Measurements from ENCODE around the gene ENOX1. TPM values are rescaled to one million over a fixed set of nuclear protein-coding genes. Genes with fewer than 3 reads are reported as not detected.

Gene ENOX1
- total RNA-seq, 1 experiment from 2014 or later = 0.26 TPM

- DNase-seq (ENCODE audit: low spot score) = no peak
- TF ChIP-seq ETV6 (CRISPR knock-in tag; IDR thresholded peaks at IDR 0.05) (no peak), ZNF121 (CRISPR knock-in tag; IDR thresholded peaks at IDR 0.05) (no peak), GTF2I (CRISPR knock-in tag; conservative IDR thresholded peaks at IDR 0.05) (no peak), FOXP4 (CRISPR knock-in tag; IDR thresholded peaks at IDR 0.05) (no peak), KAT7 (CRISPR knock-in tag; IDR thresholded peaks at IDR 0.05; ENCODE audit: borderline replicate concordance) (no peak), MYBL2 (CRISPR knock-in tag; IDR thresholded peaks at IDR 0.05) (no peak), ZNF317 (CRISPR knock-in tag; IDR thresholded peaks at IDR 0.05; ENCODE audit: borderline replicate concordance, low read depth) (no peak), MXD4 (CRISPR knock-in tag; IDR thresholded peaks at IDR 0.05; ENCODE audit: borderline replicate concordance) (no peak), FOXK1 (CRISPR knock-in tag; IDR thresholded peaks at IDR 0.05) (no peak), E2F1 (CRISPR knock-in tag; IDR thresholded peaks at IDR 0.05) (no peak), ZNF512 (CRISPR knock-in tag; IDR thresholded peaks at IDR 0.05; ENCODE audit: borderline replicate concordance) (no peak)
- no peaks in the 10 kb centered on the region for H3K27me3 Mint-ChIP-seq (ENCODE audit: low read depth)
- ChIA-PET CTCF (no interaction called here), POLR2A (no interaction called here)
- no peak overlapping the region for H3K27ac Mint-ChIP-seq
- no peaks in the 10 kb centered on the region for H3K36me3 Mint-ChIP-seq
- H3K9me3 Mint-ChIP-seq = no peaks in the 10 kb centered on the region
- ATAC-seq = no peak
- H3K4me1 Mint-ChIP-seq = peaks cover 22% of the 10 kb centered on the region
- H3K4me3 Mint-ChIP-seq = no peak overlapping the region
Observed at GRCh38 chr13:43295321-43295720, 491.5 kb downstream of the ENOX1 start.

- POLR2A ChIA-PET = no interaction called here
- H3K9me3 Mint-ChIP-seq = no peaks in the 10 kb centered on the region
- H3K36me3 Mint-ChIP-seq = no peaks in the 10 kb centered on the region
- no peaks in the 10 kb centered on the region for H3K27me3 Mint-ChIP-seq (ENCODE audit: low read depth)
- peaks cover 18% of the 10 kb centered on the region for H3K4me1 Mint-ChIP-seq
- H3K27ac Mint-ChIP-seq = no peak overlapping the region
- H3K4me3 Mint-ChIP-seq = no peak overlapping the region
- no peak for ATAC-seq
- TF ChIP-seq TCF7 (CRISPR knock-in tag; IDR thresholded peaks at IDR 0.05; ENCODE audit: low read depth) = no peak
- TF ChIP-seq TEAD4 (CRISPR knock-in tag; IDR thresholded peaks at IDR 0.05) = no peak
- no peak for DNase-seq (ENCODE audit: low spot score)
- CTCF ChIA-PET = no interaction called here
Observed at GRCh38 chr13:43294412-43294811, 492.4 kb downstream of the ENOX1 start.

- no peak overlapping the region for H3K4me3 Mint-ChIP-seq
- no peak for ATAC-seq
- TF ChIP-seq NFE2L1 (CRISPR knock-in tag; IDR thresholded peaks at IDR 0.05) (no peak), ZNF396 (CRISPR knock-in tag; IDR thresholded peaks at IDR 0.05; ENCODE audit: borderline replicate concordance) (no peak), CREB1 (CRISPR knock-in tag; IDR thresholded peaks at IDR 0.05) (no peak), ZNF671 (CRISPR knock-in tag; IDR thresholded peaks at IDR 0.05) (no peak)
- no peaks in the 10 kb centered on the region for H3K36me3 Mint-ChIP-seq
- CTCF ChIA-PET = no interaction called here
- no peak for DNase-seq (ENCODE audit: low spot score)
- no peaks in the 10 kb centered on the region for H3K9me3 Mint-ChIP-seq
- H3K27me3 Mint-ChIP-seq (ENCODE audit: low read depth) = no peaks in the 10 kb centered on the region
- no peak overlapping the region for H3K27ac Mint-ChIP-seq
- POLR2A ChIA-PET = no interaction called here
- peaks cover 14% of the 10 kb centered on the region for H3K4me1 Mint-ChIP-seq
Observed at GRCh38 chr13:43293986-43294385, 492.8 kb downstream of the ENOX1 start.

- no peak for DNase-seq (ENCODE audit: low spot score)
- Mint-ChIP-seq H3K36me3 (no peaks in the 10 kb centered on the region), H3K4me3 (no peak overlapping the region), H3K27ac (no peak overlapping the region), H3K27me3 (ENCODE audit: low read depth) (no peaks in the 10 kb centered on the region), H3K9me3 (no peaks in the 10 kb centered on the region), H3K4me1 (peaks cover 9% of the 10 kb centered on the region)
- POLR2A ChIA-PET = no interaction called here
- ATAC-seq = no peak
- CTCF ChIA-PET = no interaction called here
- no peak for TF ChIP-seq ESRRA (CRISPR knock-in tag; IDR thresholded peaks at IDR 0.05; ENCODE audit: borderline replicate concordance)
- no peak for TF ChIP-seq ATF3 (CRISPR knock-in tag; conservative IDR thresholded peaks at IDR 0.05)
- no peak for TF ChIP-seq TEAD1 (CRISPR knock-in tag; IDR thresholded peaks at IDR 0.05)
- TF ChIP-seq ARID4B (CRISPR knock-in tag; IDR thresholded peaks at IDR 0.05; ENCODE audit: borderline replicate concordance) = no peak
- no peak for TF ChIP-seq RELA (CRISPR knock-in tag; IDR thresholded peaks at IDR 0.05; ENCODE audit: borderline replicate concordance)
Observed at GRCh38 chr13:43293561-43293960, 493.2 kb downstream of the ENOX1 start.
